ENCODE measurements around the gene RPL22. TPM values are rescaled to one million over a fixed set of nuclear protein-coding genes. Genes with fewer than 3 reads are reported as not detected.

RPL22 gene
- total RNA-seq, 4 donors from 2014 or later = 142 to 235 (median 159) TPM

- no peak for TF ChIP-seq EP300 (IDR thresholded peaks at IDR 0.05)
- no peak for TF ChIP-seq CTCF (IDR thresholded peaks at IDR 0.05)
- no peak for TF ChIP-seq POLR2A (IDR thresholded peaks at IDR 0.05)
- H3K36me3 ChIP-seq = no peaks in the 10 kb centered on the region
- H3K4me3 ChIP-seq = peak overlapping the region in 1 of 4 donors; percentile 39
- H3K27ac ChIP-seq = no peak overlapping the region
- H3K4me1 ChIP-seq = peaks cover 0 to 31% (median 15%) of the 10 kb centered on the region in 4 donors
- DNase-seq (ENCODE audit: low spot score in 2 of 2) = no peak
- H3K9me3 ChIP-seq = no peaks in the 10 kb centered on the region
- 5 to 8% methylated on average over 36 to 40 of the region's 51 CpGs for WGBS, 2 donors
- H3K27me3 ChIP-seq = peaks cover 5 to 51% of the 10 kb centered on the region in 2 donors
Measured at GRCh38 chr1:6178751-6179563, 20.4 kb downstream of the RPL22 start.

GRCh38 chr1:6177681-6178380 lies 21.6 kb downstream of the RPL22 start:
- 65 to 69% methylated on average over 18 of the region's 18 CpGs for WGBS, 2 donors
- TF ChIP-seq POLR2A (IDR thresholded peaks at IDR 0.05) = no peak
- TF ChIP-seq CTCF (IDR thresholded peaks at IDR 0.05) = no peak
- TF ChIP-seq EP300 (IDR thresholded peaks at IDR 0.05) = no peak
- Histone ChIP-seq H3K4me1 (peaks cover 0 to 31% (median 15%) of the 10 kb centered on the region in 4 donors), H3K9me3 (no peaks in the 10 kb centered on the region), H3K27ac (no peak overlapping the region), H3K4me3 (no peak overlapping the region), H3K36me3 (no peaks in the 10 kb centered on the region), H3K27me3 (peaks cover 5 to 60% of the 10 kb centered on the region in 2 donors)
- DNase-seq (ENCODE audit: low spot score in 2 of 2) = no peak

- peaks cover 5 to 70% of the 10 kb centered on the region in 2 donors for H3K27me3 ChIP-seq
- DNase-seq (ENCODE audit: low spot score in 2 of 2) = no peak
- no peaks in the 10 kb centered on the region for H3K9me3 ChIP-seq
- no peaks in the 10 kb centered on the region for H3K36me3 ChIP-seq
- H3K4me1 ChIP-seq = peaks cover 0 to 31% (median 15%) of the 10 kb centered on the region in 4 donors
- TF ChIP-seq POLR2A (IDR thresholded peaks at IDR 0.05) (no peak), EP300 (IDR thresholded peaks at IDR 0.05) (no peak), CTCF (IDR thresholded peaks at IDR 0.05) (no peak)
- H3K4me3 ChIP-seq = no peak overlapping the region
- 71 to 88% methylated on average over 5 of the region's 5 CpGs for WGBS, 2 donors
- no peak overlapping the region for H3K27ac ChIP-seq
Measured at GRCh38 chr1:6176779-6177178, 22.6 kb downstream of the RPL22 start.

GRCh38 chr1:6175411-6175828 lies 24.0 kb downstream of the RPL22 start:
- Histone ChIP-seq H3K4me3 (no peak overlapping the region), H3K36me3 (no peaks in the 10 kb centered on the region), H3K27me3 (peaks cover 5 to 78% of the 10 kb centered on the region in 2 donors), H3K4me1 (peaks cover 0 to 18% (median 8%) of the 10 kb centered on the region in 4 donors), H3K9me3 (no peaks in the 10 kb centered on the region), H3K27ac (no peak overlapping the region)
- WGBS, 2 donors = 91 to 94% methylated on average over 6 of the region's 6 CpGs
- no peak for DNase-seq (ENCODE audit: low spot score in 2 of 2)
- TF ChIP-seq CTCF (IDR thresholded peaks at IDR 0.05) = no peak
- TF ChIP-seq EP300 (IDR thresholded peaks at IDR 0.05) = no peak
- no peak for TF ChIP-seq POLR2A (IDR thresholded peaks at IDR 0.05)

Measured in tibial nerve (tissue), 4 donors.